ENCODE measurements around the gene S100A7A.

- no peak for TF ChIP-seq CTCF (IDR thresholded peaks at IDR 0.05)
- TF ChIP-seq POLR2A (IDR thresholded peaks at IDR 0.05) = no peak
Measured at GRCh38 chr1:153439273-153439672, 23.0 kb downstream of the S100A7A start.
